Upper lobe of right lung (tissue), 1 donor: Measurements from ENCODE around the gene ATP5ME. TPM values are rescaled to one million over a fixed set of nuclear protein-coding genes. Genes with fewer than 3 reads are reported as not detected.

Experiments used
- ATAC-seq: fragments of 200-7000 bp; cut with Tn5 transposase; one replicate; pipeline ENCODE4 v1.9.1; 2020; ENCODE audit warnings: mild to moderate bottlenecking, moderate library complexity
- DNase-seq: peaks from one replicate; pipeline ENCODE4 v3.0.0-alpha.2; 2020
- H3K27ac ChIP-seq: fragments of 200-600 bp; one replicate; pipeline ENCODE4 v1.8.0; 2022
- H3K27me3 ChIP-seq: fragments of 200-600 bp; one replicate; pipeline ENCODE4 v1.8.0; 2022; ENCODE audit warnings: mild to moderate bottlenecking
- H3K36me3 ChIP-seq: fragments of 200-600 bp; one replicate; pipeline ENCODE4 v1.8.0; 2022
- H3K4me1 ChIP-seq: fragments of 200-600 bp; one replicate; pipeline ENCODE4 v1.8.0; 2022
- H3K4me3 ChIP-seq: fragments of 200-600 bp; one replicate; pipeline ENCODE4 v1.8.0; 2022; ENCODE audit warnings: mild to moderate bottlenecking
- H3K9me3 ChIP-seq: fragments of 200-600 bp; one replicate; pipeline ENCODE4 v1.8.0; 2022
- CTCF ChIP-seq: fragments of 200-600 bp; IDR thresholded peaks from one replicate; pipeline ENCODE4 v1.8.0; 2022; ENCODE audit warnings: antibody characterized with exemption
- intact Hi-C: fragments of 100-400 bp; cut with DNase I; formaldehyde crosslinking; loops from one replicate; pipeline ENCODE4 v1.11.0; 2022
- total RNA-seq: library from RNA; stranded (reverse); fragmentation: NEBNext Ultra II Directional; extraction: Animal tissue kit (Norgen Biotek cat#: 25700); gene quantifications from one replicate; pipeline ENCODE4 v1.2.1, GENCODE V29; 2021
- donor health status: DM: no; HTN: yes; CAD: no; lungs with severe emphysema.

ATP5ME gene
- total RNA-seq, 1 donor from 2014 or later = 167 TPM

- peaks cover under 1% of the 10 kb centered on the region for H3K27me3 ChIP-seq
- TF ChIP-seq CTCF = no peak
- no peaks in the 10 kb centered on the region for H3K4me1 ChIP-seq
- DNase-seq (no peak), ATAC-seq (no peak)
- no peaks in the 10 kb centered on the region for H3K9me3 ChIP-seq
- no peak overlapping the region for H3K4me3 ChIP-seq
- intact Hi-C loops = no loop called here
- no peaks in the 10 kb centered on the region for H3K36me3 ChIP-seq
- H3K27ac ChIP-seq = no peak overlapping the region
Measured at GRCh38 chr4:660401-660800, 13.7 kb downstream of the ATP5ME start.

GRCh38 chr4:659851-660250 is 14.2 kb downstream of the ATP5ME start:
- Histone ChIP-seq H3K36me3 (no peaks in the 10 kb centered on the region), H3K27me3 (peaks cover 5% of the 10 kb centered on the region), H3K4me3 (no peak overlapping the region), H3K27ac (no peak overlapping the region), H3K4me1 (no peaks in the 10 kb centered on the region), H3K9me3 (no peaks in the 10 kb centered on the region)
- no peak for TF ChIP-seq CTCF
- intact Hi-C loops = no loop called here
- ATAC-seq = no peak
- no peak for DNase-seq

DNA sequence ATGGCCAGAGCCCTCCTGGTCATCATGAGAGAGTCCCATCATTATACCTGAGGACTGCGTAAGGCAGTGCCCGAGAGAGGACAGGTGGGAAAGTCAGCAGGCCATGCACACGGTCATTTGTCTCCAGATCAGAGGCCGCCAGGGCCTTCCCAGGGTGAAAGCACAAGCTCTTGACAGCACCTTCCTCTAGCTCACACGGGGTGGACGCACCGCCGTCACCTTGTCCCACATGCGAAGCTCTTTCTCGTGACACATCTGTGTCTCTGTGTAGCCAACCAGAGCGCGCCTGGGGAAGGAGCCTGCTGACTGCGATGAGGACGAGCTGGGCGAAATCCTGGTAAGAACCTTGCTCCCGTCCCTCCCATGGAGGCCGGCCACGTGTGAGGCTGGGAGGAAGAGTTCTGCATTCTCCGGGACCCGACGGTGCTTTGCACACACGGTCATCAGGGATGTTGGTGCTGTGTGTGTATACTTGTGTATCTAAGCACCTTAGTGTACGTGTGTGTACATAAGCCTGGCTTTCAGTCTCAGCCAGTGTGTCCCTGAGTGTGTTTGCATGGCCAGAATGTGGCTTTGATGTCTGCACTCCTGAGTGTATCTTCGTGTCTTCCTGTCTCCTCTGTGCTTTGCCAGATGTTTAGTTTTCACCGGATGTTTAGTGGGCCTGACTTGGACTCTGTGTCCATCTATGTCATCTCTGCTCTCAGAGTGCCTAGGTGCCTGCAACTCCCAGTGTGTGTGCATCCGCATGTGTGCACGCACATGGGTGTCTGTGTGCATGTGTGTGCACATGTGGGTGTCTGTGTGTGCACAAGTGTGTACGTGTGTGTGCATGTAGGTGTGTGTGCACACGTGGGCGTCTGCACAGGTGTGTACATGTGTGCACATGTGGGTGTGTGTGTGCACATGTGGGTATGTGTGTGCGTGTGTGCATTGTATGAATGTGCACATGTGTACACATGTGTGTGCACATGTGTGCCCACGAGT is 15.1 kb downstream of the ATP5ME start:
- Histone ChIP-seq H3K4me1 (no peaks in the 10 kb centered on the region), H3K27me3 (peaks cover 5% of the 10 kb centered on the region), H3K36me3 (no peaks in the 10 kb centered on the region), H3K9me3 (no peaks in the 10 kb centered on the region), H3K27ac (no peak overlapping the region), H3K4me3 (no peak overlapping the region)
- intact Hi-C loops = no loop called here
- no peak for TF ChIP-seq CTCF
- ATAC-seq (no peak), DNase-seq (no peak)

DNA sequence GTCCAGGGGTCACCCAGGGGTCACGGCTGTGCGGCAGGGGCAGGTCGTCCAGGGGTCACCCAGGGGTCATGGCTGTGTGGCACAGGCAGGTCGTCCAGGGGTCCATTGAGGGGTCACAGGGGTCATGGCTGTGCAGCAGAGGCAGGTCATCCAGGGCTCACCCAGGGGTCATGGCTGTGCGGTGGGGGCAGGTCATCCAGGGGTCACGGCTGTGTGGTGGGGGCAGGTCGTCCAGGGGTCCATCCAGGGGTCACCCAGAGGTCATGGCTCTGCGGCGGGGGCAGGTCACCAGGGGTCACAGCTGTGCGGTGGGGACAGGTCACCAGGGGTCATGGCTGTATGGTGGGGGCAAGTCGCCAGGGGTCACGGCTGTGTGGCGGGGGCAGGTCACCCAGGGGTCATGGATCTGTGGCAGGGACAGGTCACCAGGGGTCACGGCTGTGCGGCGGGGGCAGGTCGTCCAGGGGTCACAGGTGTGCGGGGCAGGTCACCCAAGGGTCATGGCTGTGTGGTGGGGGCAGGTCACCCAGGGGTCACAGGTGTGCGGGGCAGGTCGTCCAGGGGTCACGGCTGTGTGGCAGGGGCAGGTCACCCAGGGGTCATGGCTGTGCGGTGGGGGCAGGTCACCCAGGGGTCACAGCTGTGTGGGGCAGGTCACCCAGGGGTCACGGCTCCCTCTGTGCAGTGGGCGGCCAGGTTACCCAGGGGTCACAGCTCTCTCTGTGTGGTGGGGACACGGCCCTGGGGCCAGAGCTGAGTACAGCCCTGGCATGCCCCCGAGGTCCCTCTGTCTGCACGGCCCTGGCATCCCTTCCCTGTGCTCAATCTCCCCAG is 16.0 kb downstream of the ATP5ME start:
- intact Hi-C loops = no loop called here
- Histone ChIP-seq H3K4me1 (no peaks in the 10 kb centered on the region), H3K27me3 (peaks cover 5% of the 10 kb centered on the region), H3K4me3 (no peak overlapping the region), H3K36me3 (no peaks in the 10 kb centered on the region), H3K9me3 (no peaks in the 10 kb centered on the region), H3K27ac (no peak overlapping the region)
- no peak for DNase-seq
- no peak for ATAC-seq
- no peak for TF ChIP-seq CTCF

DNA sequence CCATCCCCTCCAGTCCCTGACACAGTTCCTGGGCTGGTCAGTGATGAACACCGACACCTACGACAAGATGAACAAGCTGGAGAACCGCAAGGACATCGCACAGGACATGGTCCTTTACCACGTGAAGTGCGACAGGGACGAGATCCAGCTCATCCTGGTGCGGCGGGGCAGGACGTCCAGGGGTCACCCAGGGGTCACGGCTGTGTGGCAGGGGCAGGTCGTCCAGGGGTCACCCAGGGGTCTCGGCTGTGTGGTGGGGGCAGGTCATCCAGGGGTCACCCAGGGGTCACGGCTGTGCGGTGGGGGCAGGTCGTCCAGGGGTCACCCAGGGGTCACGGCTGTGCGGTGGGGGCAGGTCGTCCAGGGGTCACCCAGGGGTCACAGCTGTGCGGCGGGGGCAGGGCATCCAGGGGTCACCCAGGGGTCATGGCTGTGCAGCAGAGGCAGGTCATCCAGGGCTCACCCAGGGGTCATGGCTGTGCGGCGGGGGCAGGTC is 16.7 kb downstream of the ATP5ME start:
- no peaks in the 10 kb centered on the region for H3K9me3 ChIP-seq
- peaks cover 5% of the 10 kb centered on the region for H3K27me3 ChIP-seq
- no peak for ATAC-seq
- no peak overlapping the region for H3K4me3 ChIP-seq
- H3K4me1 ChIP-seq = no peaks in the 10 kb centered on the region
- H3K36me3 ChIP-seq = no peaks in the 10 kb centered on the region
- DNase-seq = no peak
- no peak overlapping the region for H3K27ac ChIP-seq
- intact Hi-C loops = no loop called here
- no peak for TF ChIP-seq CTCF
